T follicular helper cell (primary cell): Measurements from ENCODE around the gene TRMT44.
"Not testable (repeated sequence)": the region's sequence is repeated elsewhere in the genome, so short reads cannot be mapped to it uniquely, and the experiment has no call there.

Experiments
- DNase-seq: peaks from one replicate; pipeline ENCODE4 v3.0.0-alpha.2; 2020; ENCODE audit warnings: low read depth

TRMT44 gene

DNA sequence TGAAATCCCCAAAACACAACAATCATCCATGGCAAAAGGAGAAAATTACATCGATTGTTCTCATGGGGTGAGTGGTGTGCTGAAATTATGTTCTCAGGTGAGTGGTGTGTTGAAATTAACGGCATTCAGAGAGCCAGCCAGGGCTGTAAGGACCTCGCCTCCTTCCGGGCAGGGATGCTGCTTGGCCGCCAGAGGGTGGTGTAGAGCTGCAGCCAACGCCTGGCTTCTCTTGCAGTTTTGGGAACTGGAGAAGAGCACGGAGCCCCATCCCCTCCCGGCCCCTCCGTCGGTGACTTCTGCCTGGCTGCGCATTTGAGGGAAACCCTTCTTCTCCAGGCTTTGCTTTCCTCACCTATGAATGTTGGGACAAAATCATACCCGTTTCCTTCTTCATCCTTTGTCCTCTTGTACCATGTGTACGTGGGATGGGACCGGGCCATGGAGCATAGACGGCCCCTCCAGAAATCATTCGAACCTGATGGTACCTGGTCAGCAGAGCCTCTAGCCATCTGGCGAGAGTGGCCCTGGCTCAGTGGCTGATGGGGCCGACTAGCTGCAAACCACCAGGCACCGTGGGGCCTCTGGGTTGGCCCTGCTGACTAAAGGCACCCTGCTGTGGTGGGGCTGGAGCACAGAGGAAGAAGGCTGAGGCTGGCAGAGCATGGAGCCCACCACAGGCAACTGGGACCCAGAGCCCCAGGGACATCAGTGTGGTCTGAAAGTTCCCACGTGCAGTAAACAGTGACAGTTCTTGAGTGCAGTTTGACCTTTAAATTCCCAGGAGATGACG, 28.4 kb downstream of the TRMT44 start:
- peak; percentile 26 for DNase-seq

DNA sequence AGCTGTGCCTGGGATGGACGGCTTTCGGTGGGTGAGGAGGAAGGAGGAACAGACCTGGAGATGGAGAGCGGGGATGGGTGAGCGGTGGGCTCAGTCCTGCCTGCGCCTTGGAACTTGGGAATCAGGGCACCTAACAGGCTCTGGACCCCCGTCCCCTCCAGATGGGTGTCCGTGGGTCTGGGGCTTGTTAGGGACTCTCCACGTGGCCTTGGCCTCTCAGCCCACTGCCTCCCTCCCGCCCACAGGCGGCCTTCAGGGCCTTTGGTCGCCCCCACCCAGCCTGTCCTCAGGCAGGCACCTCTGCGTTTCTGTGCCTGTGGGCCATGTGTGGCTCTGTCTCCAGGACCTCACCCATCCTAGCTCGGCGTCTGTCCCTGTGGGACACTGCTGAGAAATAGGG, 29.0 kb downstream of the TRMT44 start:
- DNase-seq: no peak

GRCh38 chr4:8470451-8471024, 30.0 kb downstream of the TRMT44 start:
- DNase-seq: no peak

GRCh38 chr4:8471211-8471875, 30.8 kb downstream of the TRMT44 start:
- no peak for DNase-seq

- DNase-seq: no peak
Observed at GRCh38 chr4:8472158-8472688, 31.6 kb downstream of the TRMT44 start.

DNA sequence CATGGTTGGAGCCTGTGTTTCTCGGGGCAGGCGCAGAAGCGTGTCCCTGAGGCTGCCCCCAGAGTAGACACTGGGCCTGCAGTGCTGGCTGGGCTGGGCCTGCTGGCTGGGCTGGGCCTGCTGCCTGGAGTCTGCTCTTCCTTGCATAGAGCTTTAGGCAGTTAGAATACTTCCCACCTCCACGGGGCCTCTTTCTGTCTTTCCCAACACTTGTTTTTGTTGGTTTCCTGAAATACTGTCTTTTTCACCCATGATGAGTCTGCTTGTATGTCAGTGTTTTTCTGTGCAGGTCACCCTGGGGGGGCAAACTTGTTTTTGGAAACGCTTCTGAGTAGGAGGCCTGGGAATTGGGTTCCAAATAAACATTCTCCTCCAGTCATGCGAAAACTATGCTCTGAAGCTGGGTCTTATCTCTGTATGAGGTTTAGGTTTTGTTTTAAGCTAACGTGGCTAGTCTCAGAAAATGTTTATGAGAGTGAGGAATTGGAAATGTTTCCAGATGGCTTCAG, 32.2 kb downstream of the TRMT44 start:
- no peak for DNase-seq

GRCh38 chr4:8473198-8473919, 32.8 kb downstream of the TRMT44 start:
- no peak for DNase-seq

DNA sequence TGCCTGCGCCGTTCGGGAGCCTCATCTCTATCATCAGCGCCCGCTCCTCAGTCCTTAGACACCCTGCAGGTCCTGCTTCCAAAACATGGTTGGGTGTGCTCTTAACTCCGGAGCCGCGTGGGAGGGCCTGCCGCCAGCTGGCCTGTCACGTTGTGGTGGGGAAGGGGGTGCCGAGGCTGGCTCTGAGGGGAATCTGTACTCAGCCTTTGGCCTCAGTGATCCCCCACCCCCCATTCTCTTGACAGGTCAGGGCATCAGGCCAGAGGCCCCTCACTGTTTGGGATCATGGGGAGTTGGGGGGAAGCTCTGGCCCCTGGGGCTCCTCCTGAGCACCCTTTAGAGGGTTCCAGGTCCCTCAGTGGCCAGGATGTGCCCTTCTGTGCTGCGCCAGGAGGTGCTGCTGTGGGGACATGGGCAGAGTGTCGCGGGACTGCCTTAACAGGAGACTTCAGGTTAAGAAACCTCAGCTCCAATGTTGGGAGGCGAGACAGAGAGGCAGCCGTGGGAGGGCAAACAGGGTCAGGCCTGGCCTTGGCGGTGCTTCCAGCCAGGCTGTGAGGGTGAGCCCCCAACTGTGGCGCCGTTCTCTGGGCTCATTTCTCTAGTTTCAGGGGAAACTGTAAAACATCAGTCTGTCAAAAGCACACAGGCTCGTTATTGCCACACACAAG, 33.5 kb downstream of the TRMT44 start:
- DNase-seq: no peak

GRCh38 chr4:8474856-8475255, 34.3 kb downstream of the TRMT44 start:
- DNase-seq: no peak

DNA sequence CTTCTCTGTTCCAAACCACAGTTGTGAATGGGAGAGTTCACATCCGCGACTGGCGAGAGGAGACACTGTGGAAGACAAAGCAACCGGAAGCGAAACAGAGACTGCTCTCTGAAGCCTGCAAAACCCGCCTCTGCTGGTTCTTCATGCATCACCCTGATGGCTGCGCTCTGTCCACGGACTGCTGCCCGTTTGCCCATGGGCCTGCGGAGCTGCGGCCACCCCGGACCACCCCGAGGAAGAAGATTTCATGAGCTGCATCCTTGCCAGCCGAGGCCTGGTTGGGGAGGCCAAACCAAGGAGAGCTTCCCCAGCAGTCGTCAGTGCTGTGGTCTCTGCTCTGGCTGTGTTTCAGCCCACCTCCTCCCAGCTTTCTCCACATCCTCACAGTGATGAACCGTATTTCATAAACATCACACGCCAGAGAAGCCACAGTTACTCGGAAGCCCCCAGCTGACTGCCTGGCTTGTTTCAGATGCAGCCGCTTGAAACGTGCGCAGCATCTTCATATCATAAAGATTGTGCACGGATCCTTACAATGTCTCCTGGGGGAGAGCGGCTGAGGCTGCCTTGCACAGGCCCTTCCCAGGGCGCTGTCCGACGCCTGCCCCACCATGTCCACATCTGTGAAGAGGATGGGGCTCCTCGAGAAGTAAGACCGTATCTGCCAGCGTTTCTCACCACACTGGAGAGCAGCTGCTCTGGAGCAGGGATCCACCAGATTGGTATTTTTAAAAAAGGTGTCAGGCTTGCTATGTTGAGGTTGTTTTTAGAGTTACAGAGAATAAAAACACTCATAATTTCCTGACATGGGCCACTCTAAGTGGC, 35.4 kb downstream of the TRMT44 start:
- DNase-seq: no peak

- DNase-seq: no peak
Observed at GRCh38 chr4:8477095-8477635, 36.6 kb downstream of the TRMT44 start.

DNA sequence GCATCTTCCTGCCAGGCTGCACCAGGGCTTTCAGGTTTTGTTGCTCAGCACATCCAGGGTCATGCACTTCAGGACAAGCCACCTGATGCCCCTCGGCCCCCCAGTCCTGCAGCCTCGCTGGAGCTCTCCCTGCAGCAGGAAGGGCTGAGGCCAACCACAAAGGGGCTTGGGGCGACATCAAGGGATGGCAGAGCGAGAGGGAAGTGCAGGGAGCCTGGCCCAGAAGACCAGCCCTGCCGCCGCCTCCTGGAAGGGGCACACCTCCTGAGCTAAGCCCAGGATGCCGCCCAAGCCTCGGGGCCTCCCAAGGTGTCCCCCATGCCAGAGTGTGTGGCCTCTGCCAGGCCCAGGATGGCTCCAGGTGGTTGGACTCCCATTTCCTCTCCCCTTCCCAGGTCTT, 37.1 kb downstream of the TRMT44 start:
- no peak for DNase-seq

- no peak for DNase-seq
Observed at GRCh38 chr4:8478371-8478770, 37.8 kb downstream of the TRMT44 start.

DNA sequence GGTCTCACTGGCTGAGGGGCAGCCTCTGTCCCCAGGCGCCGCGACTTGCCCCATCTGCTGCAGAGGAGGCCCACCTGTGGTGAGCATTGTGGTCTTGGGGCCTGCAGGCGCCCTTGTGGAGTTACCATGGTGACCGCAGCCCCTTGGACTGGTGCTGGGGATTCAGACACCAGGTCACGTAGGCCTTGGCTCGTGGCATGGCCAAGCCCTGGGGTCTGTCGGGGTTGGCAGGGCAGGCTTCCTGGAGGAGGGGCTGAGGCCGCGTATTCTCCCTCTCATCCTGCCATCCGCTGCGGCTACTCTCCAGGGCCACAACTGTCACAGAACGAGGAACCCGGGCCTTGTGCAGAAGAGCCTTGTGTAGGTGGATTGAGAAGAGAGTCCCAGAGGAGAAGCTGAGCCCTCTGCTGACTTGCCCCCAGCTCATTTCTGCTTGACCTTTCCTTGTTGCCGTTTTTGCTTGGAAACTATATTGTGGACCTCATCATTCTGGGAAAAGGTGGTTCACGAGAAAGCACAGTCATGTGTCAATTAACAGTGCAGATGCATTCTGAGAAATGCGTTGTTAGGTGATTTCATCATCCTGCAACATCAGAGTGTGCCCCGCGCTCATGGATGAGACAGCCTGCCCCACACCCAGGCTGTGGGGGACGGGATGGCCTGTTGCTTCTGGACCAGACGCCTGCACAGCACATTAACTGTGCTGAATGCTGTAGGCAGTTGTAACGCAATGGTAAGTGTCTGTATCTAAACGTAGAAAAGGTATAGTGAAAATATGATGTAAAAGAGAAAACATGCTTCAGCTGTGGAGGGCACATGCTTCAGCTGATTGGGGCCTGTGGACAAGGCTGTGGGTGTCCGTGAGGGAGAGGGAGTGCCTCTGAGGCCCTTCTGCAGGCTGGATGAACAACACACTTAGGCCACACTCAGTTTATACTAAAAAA, 38.5 kb downstream of the TRMT44 start:
- DNase-seq: no peak

GRCh38 chr4:8480221-8480620, 39.6 kb downstream of the TRMT44 start:
- DNase-seq: no peak

DNA sequence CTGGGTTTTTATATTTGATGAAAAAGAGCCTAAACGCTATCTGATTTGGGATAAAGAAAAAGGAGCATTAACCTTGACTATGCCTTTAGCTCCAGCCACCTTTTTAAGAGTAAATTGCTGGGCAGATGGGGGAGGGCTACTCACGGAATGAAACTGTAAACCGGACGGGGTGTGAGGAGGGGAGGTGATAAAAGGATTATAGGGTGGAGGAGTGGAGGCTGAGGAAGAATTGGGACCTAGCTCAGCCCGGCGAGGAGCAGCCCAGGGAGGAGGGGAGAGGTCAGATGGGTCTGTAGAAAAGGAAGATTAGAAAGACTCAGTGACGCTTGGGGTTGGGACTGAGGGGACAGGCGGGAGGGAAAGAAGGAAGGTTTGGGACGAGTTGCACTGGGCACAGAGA, 46.1 kb downstream of the TRMT44 start:
- DNase-seq: not testable (repeated sequence)

GRCh38 chr4:8488791-8489369, 48.3 kb downstream of the TRMT44 start:
- DNase-seq: no peak

DNA sequence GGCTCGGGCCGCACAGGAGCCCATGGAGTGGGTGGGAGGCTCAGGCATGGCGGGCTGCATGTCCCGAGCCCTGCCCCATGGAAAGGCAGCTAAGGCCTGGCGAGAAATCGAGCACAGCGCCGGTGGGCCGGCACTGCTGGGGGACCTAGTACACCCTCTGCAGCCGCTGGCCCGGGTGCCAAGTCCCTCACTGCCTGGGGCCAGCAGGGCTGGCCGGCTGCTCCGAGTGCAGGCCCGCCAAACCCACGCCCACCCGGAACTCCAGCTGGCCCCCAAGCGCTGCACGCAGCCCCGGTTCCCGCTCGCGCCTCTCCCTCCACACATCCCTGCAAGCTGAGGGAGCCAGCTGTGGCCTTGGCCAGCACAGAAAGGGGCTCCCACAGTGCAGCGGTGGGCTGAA, 50.9 kb downstream of the TRMT44 start:
- DNase-seq: not testable (repeated sequence)

DNA sequence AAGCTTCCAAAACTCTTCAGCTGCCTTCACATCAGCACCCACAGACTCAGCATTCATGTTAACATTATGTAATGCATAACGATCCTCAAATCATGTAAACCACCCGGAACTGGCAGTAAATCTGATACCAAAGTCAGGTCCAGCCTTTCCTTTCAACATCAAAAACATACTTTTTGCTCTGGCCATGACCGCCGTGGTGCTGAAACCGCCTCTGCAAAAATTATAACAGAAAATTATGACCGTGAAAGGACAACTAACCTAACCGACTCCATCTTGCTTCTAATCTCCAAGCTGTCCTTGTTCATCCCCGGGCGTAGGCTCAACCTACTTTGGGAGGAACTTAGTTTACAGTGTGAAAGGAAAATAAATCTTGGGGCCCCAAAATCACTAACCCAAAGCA, 51.6 kb downstream of the TRMT44 start:
- no peak for DNase-seq
